ENCODE measurements around the gene MAP7D3.

MAP7D3 gene

GRCh38 chrX:136291824-136292223, 40.6 kb upstream of the MAP7D3 start:
- TF ChIP-seq NFIC (IDR thresholded peaks at IDR 0.05) (0 out of 2 replicates have a peak, but pooled peaks have one; percentile 11), YY1 (IDR thresholded peaks at IDR 0.05; ENCODE audit: low read depth) (no peak)

GRCh38 chrX:136275553-136275952, 24.4 kb upstream of the MAP7D3 start:
- peak; percentile 54 for TF ChIP-seq REST (IDR thresholded peaks at IDR 0.05; ENCODE audit: low read depth)
- TF ChIP-seq TEAD4 (IDR thresholded peaks at IDR 0.05), result no peak
- no peak for TF ChIP-seq EGR1 (IDR thresholded peaks at IDR 0.05)
- TF ChIP-seq RAD21 (IDR thresholded peaks at IDR 0.05; ENCODE audit: low read depth), result no peak

- TF ChIP-seq TCF12 (IDR thresholded peaks at IDR 0.05; ENCODE audit: low read depth) (no peak), CEBPB (IDR thresholded peaks at IDR 0.05) (no peak), YY1 (IDR thresholded peaks at IDR 0.05; ENCODE audit: low read depth) (no peak), RAD21 (IDR thresholded peaks at IDR 0.05; ENCODE audit: low read depth) (no peak), REST (IDR thresholded peaks at IDR 0.05; ENCODE audit: low read depth) (no peak), TAF1 (IDR thresholded peaks at IDR 0.05; ENCODE audit: low read depth) (no peak)
Measured at GRCh38 chrX:136273986-136274385, 22.8 kb upstream of the MAP7D3 start.

GRCh38 chrX:136272325-136272724, 21.1 kb upstream of the MAP7D3 start:
- no peak for TF ChIP-seq EGR1 (IDR thresholded peaks at IDR 0.05)
- no peak for TF ChIP-seq FOXM1 (IDR thresholded peaks at IDR 0.05; ENCODE audit: borderline replicate concordance, low read depth)
- no peak for TF ChIP-seq CREB1 (IDR thresholded peaks at IDR 0.05; ENCODE audit: low read depth)
- TF ChIP-seq USF1 (IDR thresholded peaks at IDR 0.05), result no peak
- no peak for TF ChIP-seq TCF12 (IDR thresholded peaks at IDR 0.05; ENCODE audit: low read depth)
- TF ChIP-seq EP300 (IDR thresholded peaks at IDR 0.05; ENCODE audit: borderline replicate concordance), result no peak

GRCh38 chrX:136271300-136271699, 20.1 kb upstream of the MAP7D3 start:
- no peak for TF ChIP-seq EGR1 (IDR thresholded peaks at IDR 0.05)
- TF ChIP-seq RAD21 (IDR thresholded peaks at IDR 0.05; ENCODE audit: low read depth), result no peak

GRCh38 chrX:136269921-136270320, 18.7 kb upstream of the MAP7D3 start:
- TF ChIP-seq NFIC (IDR thresholded peaks at IDR 0.05), result no peak
- no peak for TF ChIP-seq MAX (IDR thresholded peaks at IDR 0.05)
- no peak for TF ChIP-seq TEAD4 (IDR thresholded peaks at IDR 0.05)
- no peak for TF ChIP-seq CREB1 (IDR thresholded peaks at IDR 0.05; ENCODE audit: low read depth)
- no peak for TF ChIP-seq TCF12 (IDR thresholded peaks at IDR 0.05; ENCODE audit: low read depth)

GRCh38 chrX:136268051-136269048, 17.1 kb upstream of the MAP7D3 start:
- peak; percentile 63 for TF ChIP-seq RAD21 (IDR thresholded peaks at IDR 0.05; ENCODE audit: low read depth)
- TF ChIP-seq NFIC (IDR thresholded peaks at IDR 0.05), result no peak

- no peak for TF ChIP-seq ZBTB7A (IDR thresholded peaks at IDR 0.05; ENCODE audit: low read depth)
- no peak for TF ChIP-seq MAX (IDR thresholded peaks at IDR 0.05)
- no peak for TF ChIP-seq EGR1 (IDR thresholded peaks at IDR 0.05)
Measured at GRCh38 chrX:136266828-136267227, 15.6 kb upstream of the MAP7D3 start.

All from Ishikawa (cell line).